GM21528 (cell line): ENCODE results near the gene ULK4.
"Not testable (repeated sequence)": the region's sequence is repeated elsewhere in the genome, so short reads cannot be mapped to it uniquely, and the experiment has no call there.

Experiments used
- ATAC-seq: cut with Tn5 transposase; IDR thresholded peaks from one replicate; pipeline ENCODE4 v1.9.1; 2021; ENCODE audit warnings: mild to moderate bottlenecking, moderate library complexity; ENCODE audit not compliant: unreplicated experiment, low FRiP score

Gene ULK4

GRCh38 chr3:41792806-41793205 is 169.1 kb downstream of the ULK4 start:
- no peak for ATAC-seq

GRCh38 chr3:41769106-41769505 is 192.8 kb downstream of the ULK4 start:
- no peak for ATAC-seq

GRCh38 chr3:41768363-41768762 is 193.5 kb downstream of the ULK4 start:
- no peak for ATAC-seq

DNA sequence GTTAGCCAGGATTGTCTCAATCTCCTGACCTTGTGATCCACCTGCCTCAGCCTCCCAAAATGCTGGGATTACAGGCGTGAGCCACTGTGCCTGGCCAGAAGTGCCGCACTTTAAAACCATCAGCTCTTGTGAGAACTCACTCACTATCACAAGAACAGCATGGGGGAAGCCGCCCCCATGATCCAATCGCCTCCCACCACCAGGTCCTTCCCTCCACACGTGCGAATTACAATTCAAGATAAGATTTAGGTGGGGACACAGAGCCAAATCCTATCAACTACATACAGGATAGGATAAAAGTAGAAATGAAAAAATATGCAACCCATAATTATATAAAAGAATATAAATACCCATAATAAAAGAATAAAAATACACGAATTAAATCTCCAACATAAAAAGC is 199.0 kb downstream of the ULK4 start:
- ATAC-seq = not testable (repeated sequence)

- ATAC-seq = no peak
These were observed 208.3 kb downstream of the ULK4 start for GRCh38 chr3:41753651-41754050.

DNA sequence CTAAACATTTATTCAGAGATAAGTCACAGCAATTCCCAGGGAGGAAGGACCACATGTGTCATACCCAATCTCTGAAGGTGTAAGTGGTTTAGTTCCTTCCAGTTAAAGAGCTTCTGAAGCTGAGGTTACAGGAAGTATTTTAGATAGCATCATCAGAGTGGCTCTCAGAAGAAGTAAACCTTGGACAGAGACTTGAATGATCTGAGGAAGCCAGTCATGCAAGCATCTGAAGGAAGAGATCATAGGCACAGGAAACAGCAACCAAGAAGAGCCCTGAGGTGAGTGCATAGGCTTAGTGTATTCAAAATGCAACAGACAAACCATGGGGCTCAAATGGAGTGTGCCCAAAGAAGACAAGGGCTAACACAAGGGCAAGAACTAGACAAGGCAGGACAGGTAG is 210.3 kb downstream of the ULK4 start:
- no peak for ATAC-seq

DNA sequence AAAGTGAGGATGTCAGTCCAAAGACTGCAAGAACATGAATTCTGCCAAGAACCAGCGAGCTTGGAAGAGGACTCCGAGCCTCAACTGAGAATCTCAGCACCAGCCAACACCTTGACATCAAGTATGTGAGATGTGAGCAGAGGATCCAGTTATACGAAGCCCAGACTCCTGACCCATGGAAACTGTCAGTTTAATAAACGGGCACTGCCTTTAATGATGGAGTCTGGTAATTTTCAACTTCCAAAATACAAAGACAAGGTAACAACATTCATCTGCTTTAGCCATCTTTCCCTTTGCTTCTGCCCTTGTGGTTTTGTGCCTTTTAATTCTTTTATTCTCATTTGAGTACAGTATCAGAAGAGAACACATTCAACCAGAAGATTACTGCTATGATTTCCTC is 211.9 kb downstream of the ULK4 start:
- ATAC-seq = no peak

- ATAC-seq = no peak
These were observed 215.7 kb downstream of the ULK4 start for GRCh38 chr3:41746215-41746614.

DNA sequence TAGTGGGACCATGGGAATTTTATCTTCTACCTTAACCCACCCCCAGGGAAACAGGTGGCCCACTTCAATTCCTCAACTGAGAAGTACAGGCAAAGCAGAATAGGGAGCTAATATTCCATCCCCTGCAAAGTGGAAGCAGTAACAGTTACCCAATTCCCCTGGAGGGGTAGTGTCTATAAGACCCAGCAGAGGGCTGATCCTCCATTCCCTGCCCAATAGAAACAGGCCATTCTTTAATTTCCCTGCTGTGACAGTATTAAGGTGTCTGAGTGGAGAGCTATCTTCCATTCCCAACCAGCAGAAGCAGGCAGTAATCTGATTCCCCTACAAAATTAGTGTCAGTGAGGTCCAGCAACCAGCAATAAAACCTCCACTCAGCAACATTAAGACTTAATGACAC is 219.8 kb downstream of the ULK4 start:
- ATAC-seq = no peak

GRCh38 chr3:41740374-41740886 is 221.5 kb downstream of the ULK4 start:
- ATAC-seq = no peak

DNA sequence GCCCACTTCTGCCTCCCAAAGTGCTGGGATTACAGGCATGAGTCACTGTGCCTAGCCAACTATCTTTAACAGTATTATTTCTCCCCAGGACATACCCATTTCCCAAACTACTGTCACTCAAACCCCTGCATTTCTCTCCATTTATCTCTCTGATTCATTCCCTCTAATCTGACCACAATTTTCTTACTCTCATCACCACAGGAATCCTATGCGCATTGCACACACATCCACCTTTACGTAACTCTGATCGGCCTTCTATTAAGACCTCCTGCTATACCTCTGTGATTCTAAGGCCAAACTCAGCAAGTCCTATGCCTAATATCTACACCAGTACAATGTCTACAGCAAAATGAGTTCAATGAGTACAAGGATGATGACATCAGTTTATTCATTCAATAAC is 235.0 kb downstream of the ULK4 start:
- no peak for ATAC-seq

GRCh38 chr3:41717641-41718040 is 244.3 kb downstream of the ULK4 start:
- no peak for ATAC-seq

DNA sequence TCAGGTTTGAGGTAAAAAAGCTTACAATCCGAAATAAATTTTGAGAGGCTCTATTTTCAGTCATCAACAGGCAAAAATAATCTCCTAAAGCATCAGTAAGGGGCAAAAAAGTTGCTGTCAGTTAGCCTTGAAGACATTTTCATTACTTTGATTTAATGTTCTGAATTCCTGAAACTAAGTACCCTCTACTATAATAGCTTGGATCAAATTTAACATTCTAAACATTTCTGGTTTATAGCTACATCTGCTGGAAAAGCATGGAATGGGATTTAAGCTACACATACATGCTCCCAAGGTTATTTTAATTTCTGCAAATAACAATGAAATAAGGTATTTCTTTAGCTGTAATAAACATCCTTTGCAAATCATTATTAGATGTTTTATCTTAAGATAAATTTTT is 245.4 kb downstream of the ULK4 start:
- ATAC-seq = no peak

DNA sequence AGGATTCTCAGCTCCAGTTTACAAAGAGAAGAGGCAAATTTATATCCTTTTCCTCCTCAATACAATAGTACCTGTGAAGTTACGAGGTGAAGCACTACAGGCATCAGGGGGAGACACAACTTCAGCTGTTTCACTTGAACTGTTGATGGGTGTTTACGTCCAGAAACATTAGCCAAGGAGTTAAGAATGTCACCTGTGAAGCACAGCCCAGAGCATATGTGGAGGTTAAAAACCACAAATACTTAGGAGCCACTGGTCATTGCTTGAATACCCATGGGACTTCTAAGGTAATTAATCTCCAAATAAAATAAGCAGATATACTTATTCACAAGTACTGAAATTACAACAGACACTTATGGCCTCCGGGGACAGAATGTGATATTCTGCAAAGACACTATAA is 246.5 kb downstream of the ULK4 start:
- ATAC-seq = no peak

GRCh38 chr3:41711651-41712050 is 250.3 kb downstream of the ULK4 start:
- ATAC-seq = no peak

DNA sequence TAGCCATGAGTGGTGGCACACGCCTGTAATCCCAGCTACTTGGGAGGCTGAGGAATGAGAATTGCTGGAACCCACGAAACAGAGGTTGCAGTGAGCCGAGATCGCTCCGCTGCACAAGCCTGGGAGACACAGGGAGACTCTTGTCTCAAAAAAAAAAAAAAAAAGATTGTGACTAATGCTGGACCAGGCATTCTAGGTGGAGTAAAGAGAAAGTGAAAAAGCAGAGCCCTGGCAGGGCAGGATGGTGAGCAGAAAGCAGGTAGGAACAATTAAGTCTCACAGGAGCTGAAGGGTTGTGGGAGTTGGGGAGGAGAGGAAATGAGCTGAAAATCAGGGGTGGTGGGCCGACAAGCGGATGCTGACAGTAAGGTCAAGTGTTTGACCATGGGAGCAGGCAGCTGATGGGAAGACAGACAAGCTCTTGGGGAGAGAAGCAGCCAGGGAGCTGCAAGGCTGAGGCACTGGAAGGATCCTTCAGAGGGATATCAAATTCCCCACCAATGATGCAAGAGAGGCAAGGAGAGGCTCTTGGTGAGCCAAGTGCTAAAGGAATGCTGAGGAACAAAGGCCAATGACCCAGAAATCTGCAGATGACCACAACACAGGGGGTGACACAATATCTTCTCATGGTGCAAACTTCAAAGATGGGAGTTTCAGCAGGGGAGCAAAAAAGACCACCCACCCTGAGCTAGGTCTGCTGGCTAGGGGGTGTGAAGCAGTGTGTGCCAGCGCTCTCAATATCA is 251.1 kb downstream of the ULK4 start:
- ATAC-seq = no peak

- not testable (repeated sequence) for ATAC-seq
These were observed 252.7 kb downstream of the ULK4 start for GRCh38 chr3:41709213-41709612.

DNA sequence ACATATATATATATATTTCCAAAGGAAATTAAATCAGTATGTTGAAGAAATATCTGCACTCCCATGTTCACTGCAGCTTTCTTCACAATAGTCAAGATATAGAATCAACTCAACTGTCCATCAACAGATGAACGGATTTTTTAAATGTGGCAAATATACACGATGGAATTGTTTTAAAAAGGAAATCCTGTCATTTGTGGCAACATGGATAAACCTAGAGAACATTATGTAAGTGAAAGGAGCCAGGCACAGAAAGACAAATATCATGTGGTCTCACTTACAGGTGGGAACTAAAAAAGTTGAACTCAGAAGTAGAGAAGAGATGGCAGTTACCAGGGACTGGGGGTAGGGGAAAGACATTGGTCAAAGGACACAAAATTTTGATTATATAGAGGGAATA is 253.7 kb downstream of the ULK4 start:
- ATAC-seq = no peak

DNA sequence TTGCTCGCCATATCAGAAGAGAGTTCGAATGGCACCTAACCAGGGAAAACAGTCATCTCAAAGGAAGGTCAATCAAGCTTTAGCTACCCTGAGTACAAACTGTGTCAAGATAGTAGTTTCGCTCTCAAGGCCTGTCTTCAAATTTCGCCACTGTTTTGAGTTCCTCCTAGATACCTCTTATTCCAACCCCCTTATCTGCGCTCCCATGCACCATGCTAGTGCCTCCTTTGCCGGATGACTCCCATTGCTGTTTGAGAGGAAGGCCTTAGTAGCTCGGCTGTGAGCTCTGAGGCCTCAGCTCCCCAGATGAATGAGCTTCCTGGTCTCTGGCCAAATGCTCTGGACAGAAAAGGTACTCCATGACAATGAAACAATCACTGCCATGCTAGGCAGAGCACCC is 256.0 kb downstream of the ULK4 start:
- no peak for ATAC-seq

GRCh38 chr3:41701191-41701698 is 260.7 kb downstream of the ULK4 start:
- ATAC-seq = no peak

DNA sequence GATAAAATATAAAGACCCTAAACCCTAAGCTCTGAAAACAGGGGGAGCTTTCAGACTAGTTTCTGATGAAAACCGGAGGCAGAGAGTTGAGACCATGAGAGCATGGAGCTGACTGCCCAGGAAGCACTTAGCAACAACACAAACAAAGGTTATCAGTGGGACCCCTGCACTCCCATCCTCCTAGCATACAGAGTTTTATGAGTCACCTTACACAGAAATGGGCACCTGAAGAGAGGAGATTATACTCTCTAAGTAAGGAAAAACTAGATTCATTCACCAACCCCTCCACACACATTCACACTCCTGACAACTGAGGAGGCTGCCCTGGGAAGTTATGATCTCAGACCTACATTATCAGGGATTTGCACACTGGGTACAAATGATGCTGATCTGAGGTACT is 261.7 kb downstream of the ULK4 start:
- no peak for ATAC-seq

GRCh38 chr3:41698898-41699297 is 263.0 kb downstream of the ULK4 start:
- ATAC-seq = no peak
